SU-DHL-6 (cell line): ENCODE results near the gene ADCY5.

Experiments
- H2AFZ ChIP-seq: fragments of 200-600 bp; sonication (generic); 2 replicates; pipeline ENCODE4 v1.6.1; 2014; ENCODE audit warnings: low read depth, mild to moderate bottlenecking, moderate library complexity, mixed read lengths, antibody characterized with exemption, low read length; ENCODE audit not compliant: severe bottlenecking
- H3F3A ChIP-seq: fragments of 200-600 bp; shearing (Covaris generic); 2 replicates; pipeline ENCODE4 v1.6.0; 2016; ENCODE audit warnings: antibody characterized with exemption, mild to moderate bottlenecking; ENCODE audit not compliant: insufficient read depth
- H3K27ac ChIP-seq: fragments of 200-600 bp; sonication (generic); 2 replicates; pipeline ENCODE4 v1.5.1; 2016; ENCODE audit warnings: low read depth, mild to moderate bottlenecking, low read length, moderate library complexity, mixed read lengths
- H3K27me3 ChIP-seq: fragments of 200-600 bp; sonication (generic), shearing (Covaris generic); 2 replicates; pipeline ENCODE4 v1.6.0; 2014; ENCODE audit warnings: mild to moderate bottlenecking, low read length
- H3K36me3 ChIP-seq: fragments of 200-600 bp; sonication (generic); 2 replicates; pipeline ENCODE4 v1.6.1; 2014; ENCODE audit warnings: mild to moderate bottlenecking, low read length, mixed read lengths
- H3K4me2 ChIP-seq: fragments of 300-600, 200-600 bp; shearing (Covaris generic), sonication (generic); 2 replicates; pipeline ENCODE4 v1.6.0; 2014; ENCODE audit warnings: low read length, low read depth, mild to moderate bottlenecking; ENCODE audit not compliant: poor library complexity, severe bottlenecking
- H3K4me3 ChIP-seq: fragments of 200-600 bp; sonication (generic); 2 replicates; pipeline ENCODE4 v1.5.1; 2014; ENCODE audit warnings: antibody characterized with exemption, low read length, mild to moderate bottlenecking, mixed read lengths; ENCODE audit not compliant: insufficient read depth, poor library complexity, severe bottlenecking
- H3K79me2 ChIP-seq: fragments of 200-600 bp; sonication (generic); 2 replicates; pipeline ENCODE4 v1.6.1; 2014; ENCODE audit warnings: mild to moderate bottlenecking, low read length, moderate library complexity; ENCODE audit not compliant: insufficient read depth
- H3K9ac ChIP-seq: fragments of 200-600 bp; sonication (generic); 2 replicates; pipeline ENCODE4 v1.7.0; 2014; ENCODE audit warnings: mild to moderate bottlenecking, low read length
- H3K9me2 ChIP-seq: fragments of 200-600 bp; sonication (generic); replicated peaks from 2 replicates; pipeline ENCODE4 v1.6.1; 2014; ENCODE audit warnings: low read length; ENCODE audit not compliant: insufficient read depth
- H3K9me3 ChIP-seq: fragments of 200-600 bp; sonication (generic); 2 replicates; pipeline ENCODE4 v1.6.1; 2014; ENCODE audit warnings: low read length, mixed read lengths; ENCODE audit not compliant: insufficient read depth
- H4K20me1 ChIP-seq: fragments of 200-600 bp; sonication (generic); 2 replicates; pipeline ENCODE4 v1.6.1; 2014; ENCODE audit warnings: low read depth, mild to moderate bottlenecking, antibody characterized with exemption, low read length, moderate library complexity, mixed read lengths
- EZH2phosphoT487 ChIP-seq: fragments of 200-600 bp; sonication (generic), shearing (Covaris generic); conservative IDR thresholded peaks from 2 replicates; pipeline ENCODE4 v1.6.1; 2018; ENCODE audit warnings: mild to moderate bottlenecking, antibody characterized with exemption, low read length, moderate library complexity, mixed read lengths
- TF ChIP-seq, protein P1 (sequence below): fragments of 200-600 bp; sonication (generic); IDR thresholded peaks from one replicate; pipeline ENCODE4 v1.5.1; 2017; ENCODE audit warnings: antibody characterized with exemption, mild to moderate bottlenecking, low read length, moderate library complexity; ENCODE audit not compliant: insufficient read depth, poor library complexity, severe bottlenecking

ADCY5 gene

GRCh38 chr3:123478314-123478713, 29.4 kb upstream of the ADCY5 start:
- Histone ChIP-seq H3K9me2 (no peaks in the 10 kb centered on the region), H3K27ac (no peak overlapping the region), H3K4me3 (no peak overlapping the region), H4K20me1 (no peaks in the 10 kb centered on the region), H3F3A (no peaks in the 10 kb centered on the region), H3K4me2 (no peak overlapping the region), H2AFZ (no peak overlapping the region), H3K79me2 (no peaks in the 10 kb centered on the region), H3K9me3 (no peaks in the 10 kb centered on the region), H3K27me3 (no peaks in the 10 kb centered on the region), H3K9ac (no peak overlapping the region), H3K36me3 (no peaks in the 10 kb centered on the region)
- TF ChIP-seq, protein P1, sequence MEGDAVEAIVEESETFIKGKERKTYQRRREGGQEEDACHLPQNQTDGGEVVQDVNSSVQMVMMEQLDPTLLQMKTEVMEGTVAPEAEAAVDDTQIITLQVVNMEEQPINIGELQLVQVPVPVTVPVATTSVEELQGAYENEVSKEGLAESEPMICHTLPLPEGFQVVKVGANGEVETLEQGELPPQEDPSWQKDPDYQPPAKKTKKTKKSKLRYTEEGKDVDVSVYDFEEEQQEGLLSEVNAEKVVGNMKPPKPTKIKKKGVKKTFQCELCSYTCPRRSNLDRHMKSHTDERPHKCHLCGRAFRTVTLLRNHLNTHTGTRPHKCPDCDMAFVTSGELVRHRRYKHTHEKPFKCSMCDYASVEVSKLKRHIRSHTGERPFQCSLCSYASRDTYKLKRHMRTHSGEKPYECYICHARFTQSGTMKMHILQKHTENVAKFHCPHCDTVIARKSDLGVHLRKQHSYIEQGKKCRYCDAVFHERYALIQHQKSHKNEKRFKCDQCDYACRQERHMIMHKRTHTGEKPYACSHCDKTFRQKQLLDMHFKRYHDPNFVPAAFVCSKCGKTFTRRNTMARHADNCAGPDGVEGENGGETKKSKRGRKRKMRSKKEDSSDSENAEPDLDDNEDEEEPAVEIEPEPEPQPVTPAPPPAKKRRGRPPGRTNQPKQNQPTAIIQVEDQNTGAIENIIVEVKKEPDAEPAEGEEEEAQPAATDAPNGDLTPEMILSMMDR = no peak
- no peak for TF ChIP-seq EZH2phosphoT487

GRCh38 chr3:123476967-123477750, 28.3 kb upstream of the ADCY5 start:
- Histone ChIP-seq H3K27me3 (no peaks in the 10 kb centered on the region), H3K27ac (no peak overlapping the region), H3K4me2 (no peak overlapping the region), H3F3A (no peaks in the 10 kb centered on the region), H3K9me2 (no peaks in the 10 kb centered on the region), H3K9ac (no peak overlapping the region), H3K9me3 (no peaks in the 10 kb centered on the region), H3K36me3 (no peaks in the 10 kb centered on the region), H3K79me2 (no peaks in the 10 kb centered on the region), H2AFZ (no peak overlapping the region), H4K20me1 (no peaks in the 10 kb centered on the region), H3K4me3 (no peak overlapping the region)
- TF ChIP-seq, protein P1 = no peak
- no peak for TF ChIP-seq EZH2phosphoT487

DNA sequence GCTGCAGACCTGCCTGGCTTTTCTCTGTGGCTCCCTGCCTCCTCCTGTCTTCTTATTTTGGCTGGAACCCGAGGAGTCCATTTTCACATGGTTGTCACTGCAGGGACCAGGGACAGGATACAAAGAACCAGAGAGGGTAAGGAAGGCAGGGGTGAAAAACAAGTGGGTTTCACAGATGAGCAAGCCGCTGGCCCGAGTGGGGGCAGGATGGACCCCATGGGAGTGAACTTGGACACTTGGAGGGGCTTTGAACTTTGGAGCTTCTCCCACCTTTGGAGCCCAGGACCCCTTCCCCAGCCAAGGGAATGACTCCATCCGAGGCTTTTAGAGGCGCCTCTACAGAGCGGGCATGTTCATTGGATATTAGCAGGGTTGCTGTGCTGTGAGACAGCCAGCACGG, 26.9 kb upstream of the ADCY5 start:
- Histone ChIP-seq H3K9me3 (no peaks in the 10 kb centered on the region), H3K27me3 (no peaks in the 10 kb centered on the region), H3K9ac (no peak overlapping the region), H3K9me2 (no peaks in the 10 kb centered on the region), H3F3A (no peaks in the 10 kb centered on the region), H3K4me3 (no peak overlapping the region), H3K27ac (no peak overlapping the region), H3K36me3 (no peaks in the 10 kb centered on the region), H4K20me1 (no peaks in the 10 kb centered on the region), H2AFZ (no peak overlapping the region), H3K79me2 (no peaks in the 10 kb centered on the region), H3K4me2 (no peak overlapping the region)
- TF ChIP-seq, protein P1 = no peak
- TF ChIP-seq EZH2phosphoT487 = no peak
